HL-60 (cell line): ENCODE results near the gene KCNT1.

Experiments used
- CTCF ChIP-seq: IDR thresholded peaks from one replicate; pipeline ENCODE4 v1.5.1; 2011; ENCODE audit warnings: low read length, control low read depth, inconsistent platforms; ENCODE audit not compliant: insufficient read depth
- POLR2AphosphoS5 ChIP-seq: IDR thresholded peaks from 2 replicates; pipeline ENCODE4 v1.6.1; 2012; ENCODE audit warnings: low read depth

GRCh38 chr9:135752281-135753204, 50.6 kb downstream of the KCNT1 start:
- TF ChIP-seq POLR2AphosphoS5: no peak
- no peak for TF ChIP-seq CTCF
